Fibroblast of lung (primary cell): ENCODE data around the gene LSR.

Experiments
- EZH2 ChIP-seq: IDR thresholded peaks from 2 replicates; pipeline ENCODE4 v1.5.1; 2012; ENCODE audit warnings: low read length, control low read depth, mild to moderate bottlenecking; ENCODE audit errors: missing control alignments
- TF ChIP-seq, protein P1 (sequence below), 2 donors: IDR thresholded peaks in 1 of 2; conservative IDR thresholded peaks in 1 of 2; 1 replicate in 1 of 2; 2 replicates in 1 of 2; pipeline ENCODE4 v1.5.1; 2011 to 2012; ENCODE audit warnings: low read length in 2 of 2, control low read depth in 1 of 2, inconsistent platforms in 1 of 2, low read depth in 1 of 2, mild to moderate bottlenecking in 1 of 2

DNA sequence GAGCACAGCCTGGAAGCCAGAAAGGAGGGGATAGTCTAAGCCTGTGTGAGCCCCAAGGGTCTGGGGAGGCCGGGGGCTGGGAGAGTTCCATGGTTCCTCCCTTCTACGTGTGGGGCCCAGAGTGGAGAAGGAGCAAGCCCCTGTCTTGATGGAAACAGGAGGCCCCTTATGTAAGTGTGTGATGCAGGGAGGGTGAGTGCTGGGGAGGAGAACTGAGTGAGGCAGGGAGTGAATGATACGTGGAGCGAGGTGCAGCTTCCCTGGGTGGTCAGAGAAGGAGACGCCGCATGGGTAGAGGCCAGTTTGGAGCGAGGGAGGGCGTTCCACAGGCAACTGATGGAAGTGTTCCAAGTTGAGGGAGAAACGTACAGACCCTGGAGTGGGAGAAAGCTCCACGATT is 59.1 kb downstream of the LSR start:
- TF ChIP-seq, protein P1, sequence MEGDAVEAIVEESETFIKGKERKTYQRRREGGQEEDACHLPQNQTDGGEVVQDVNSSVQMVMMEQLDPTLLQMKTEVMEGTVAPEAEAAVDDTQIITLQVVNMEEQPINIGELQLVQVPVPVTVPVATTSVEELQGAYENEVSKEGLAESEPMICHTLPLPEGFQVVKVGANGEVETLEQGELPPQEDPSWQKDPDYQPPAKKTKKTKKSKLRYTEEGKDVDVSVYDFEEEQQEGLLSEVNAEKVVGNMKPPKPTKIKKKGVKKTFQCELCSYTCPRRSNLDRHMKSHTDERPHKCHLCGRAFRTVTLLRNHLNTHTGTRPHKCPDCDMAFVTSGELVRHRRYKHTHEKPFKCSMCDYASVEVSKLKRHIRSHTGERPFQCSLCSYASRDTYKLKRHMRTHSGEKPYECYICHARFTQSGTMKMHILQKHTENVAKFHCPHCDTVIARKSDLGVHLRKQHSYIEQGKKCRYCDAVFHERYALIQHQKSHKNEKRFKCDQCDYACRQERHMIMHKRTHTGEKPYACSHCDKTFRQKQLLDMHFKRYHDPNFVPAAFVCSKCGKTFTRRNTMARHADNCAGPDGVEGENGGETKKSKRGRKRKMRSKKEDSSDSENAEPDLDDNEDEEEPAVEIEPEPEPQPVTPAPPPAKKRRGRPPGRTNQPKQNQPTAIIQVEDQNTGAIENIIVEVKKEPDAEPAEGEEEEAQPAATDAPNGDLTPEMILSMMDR (conservative IDR thresholded peaks at IDR 0.05 in 1 of 2, IDR thresholded peaks at IDR 0.05 in 1 of 2; ENCODE audit: low read depth in 1 of 2, low read length in 2 of 2), result no peak
- no peak for TF ChIP-seq EZH2
